Endothelial cell of umbilical vein (primary cell): ENCODE data around the gene ARHGEF9.

Source experiments
- CTCF ChIP-seq, 2 donors: IDR thresholded peaks; 1 replicate in 1 of 2; 2 replicates in 1 of 2; pipeline ENCODE4 v1.5.1; 2011; ENCODE audit warnings: low read length in 2 of 2, mild to moderate bottlenecking in 2 of 2, moderate library complexity in 2 of 2, control low read depth in 1 of 2, inconsistent platforms in 1 of 2, low read depth in 1 of 2; ENCODE audit not compliant: insufficient read depth in 1 of 2; ENCODE audit errors: extremely low read depth in 1 of 2
- EZH2 ChIP-seq: IDR thresholded peaks from 2 replicates; pipeline ENCODE4 v1.6.1; 2012; ENCODE audit warnings: borderline replicate concordance, low read depth, mild to moderate bottlenecking, moderate library complexity, low read length, inconsistent platforms; ENCODE audit not compliant: severe bottlenecking
- FOS ChIP-seq: IDR thresholded peaks from 2 replicates; pipeline ENCODE4 v1.6.1; 2011; ENCODE audit warnings: mild to moderate bottlenecking, low read length, moderate library complexity, borderline replicate concordance; ENCODE audit not compliant: insufficient read depth
- JUN ChIP-seq: IDR thresholded peaks from 2 replicates; pipeline ENCODE4 v1.6.1; 2011; ENCODE audit warnings: borderline replicate concordance, low read depth; ENCODE audit not compliant: insufficient read length, insufficient read depth
- MAX ChIP-seq: IDR thresholded peaks from 2 replicates; pipeline ENCODE4 v1.6.1; 2011; ENCODE audit not compliant: insufficient read depth, insufficient read length
- MYC ChIP-seq: IDR thresholded peaks from one replicate; pipeline ENCODE4 v1.6.1; 2011; ENCODE audit warnings: mild to moderate bottlenecking, low read depth, low read length
- POLR2A ChIP-seq: IDR thresholded peaks from 2 replicates; pipeline ENCODE4 v1.6.1; 2012; ENCODE audit warnings: low read depth, mild to moderate bottlenecking, control low read depth, low read length

GRCh38 chrX:63784902-63785707 lies at the start of gene ARHGEF9:
- TF ChIP-seq POLR2A (no peak), EZH2 (no peak), CTCF (IDR thresholded peaks at IDR 0.05; ENCODE audit: extremely low read depth in 1 of 2, insufficient read depth in 1 of 2, low read depth in 1 of 2, low read length in 2 of 2) (no peak), FOS (no peak), MYC (no peak), JUN (no peak), MAX (no peak)
